ENCODE data around the gene SYNGR4. TPM values are rescaled to one million over a fixed set of nuclear protein-coding genes. Genes with fewer than 3 reads are reported as not detected.

SYNGR4 gene
- total RNA-seq, 1 experiment from 2014 or later: 0.32 TPM

DNA sequence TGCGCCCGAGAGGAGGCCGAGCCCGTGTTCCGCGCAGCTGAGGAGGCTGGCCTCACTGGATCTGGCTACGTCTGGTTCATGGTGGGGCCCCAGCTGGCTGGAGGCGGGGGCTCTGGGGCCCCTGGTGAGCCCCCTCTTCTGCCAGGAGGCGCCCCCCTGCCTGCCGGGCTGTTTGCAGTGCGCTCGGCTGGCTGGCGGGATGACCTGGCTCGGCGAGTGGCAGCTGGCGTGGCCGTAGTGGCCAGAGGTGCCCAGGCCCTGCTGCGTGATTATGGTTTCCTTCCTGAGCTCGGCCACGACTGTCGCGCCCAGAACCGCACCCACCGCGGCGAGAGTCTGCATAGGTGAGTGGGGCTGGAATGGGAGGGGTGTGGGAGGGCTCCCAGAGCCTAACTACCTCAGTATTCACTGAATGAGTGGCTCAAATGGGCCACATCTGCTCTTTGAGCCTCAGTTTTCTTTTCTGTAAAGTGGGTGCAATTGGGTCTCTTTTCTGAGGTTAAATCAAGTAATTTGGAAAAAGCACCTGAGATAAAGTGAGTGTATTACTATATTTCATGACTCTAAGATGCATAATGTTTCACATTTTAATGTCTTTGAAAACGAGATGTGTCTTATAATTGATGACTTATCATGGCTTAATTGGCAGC is 41.0 kb downstream of the SYNGR4 start:
- H3K4me3 Mint-ChIP-seq (ENCODE audit: unreplicated experiment): no peak overlapping the region
- H3K9me3 Mint-ChIP-seq (ENCODE audit: unreplicated experiment): no peaks in the 10 kb centered on the region
- no peak for DNase-seq
- H3K4me1 Mint-ChIP-seq (ENCODE audit: low read depth, unreplicated experiment): peaks cover 17% of the 10 kb centered on the region
- Histone ChIP-seq H3K4me3 (ENCODE audit: low read depth, low read length) (no peak overlapping the region), H3K27me3 (replicated peaks; ENCODE audit: control insufficient read depth, insufficient read depth, low read length) (no peaks in the 10 kb centered on the region), H3K9me3 (no peaks in the 10 kb centered on the region), H3K4me1 (peaks cover 8% of the 10 kb centered on the region; the same call in 1 of the 2 replicates), H3K36me3 (ENCODE audit: control insufficient read depth, insufficient read depth, low read length) (no peaks in the 10 kb centered on the region)
- peak overlapping the region; percentile 84 for H3K27ac Mint-ChIP-seq (ENCODE audit: unreplicated experiment)
- CTCF ChIA-PET: interaction anchor here (2.8 kb wide), 1 partner anchor 14 kb away, joined by 10 read pairs; the partner anchor contains the start of gene KDELR1
- intact Hi-C loops (cut with micrococcal nuclease; ENCODE audit: unreplicated experiment): no loop called here
- H3K36me3 Mint-ChIP-seq (ENCODE audit: insufficient read depth, unreplicated experiment): peaks cover 11% of the 10 kb centered on the region
- POLR2A ChIA-PET: interaction anchor here (0.6 kb wide), 1 partner anchor 88 kb away, joined by 3 read pairs; no protein-coding TSS in a partner anchor
- no peaks in the 10 kb centered on the region for H3K27me3 Mint-ChIP-seq (ENCODE audit: insufficient read depth, unreplicated experiment)
- TF ChIP-seq, protein P1, sequence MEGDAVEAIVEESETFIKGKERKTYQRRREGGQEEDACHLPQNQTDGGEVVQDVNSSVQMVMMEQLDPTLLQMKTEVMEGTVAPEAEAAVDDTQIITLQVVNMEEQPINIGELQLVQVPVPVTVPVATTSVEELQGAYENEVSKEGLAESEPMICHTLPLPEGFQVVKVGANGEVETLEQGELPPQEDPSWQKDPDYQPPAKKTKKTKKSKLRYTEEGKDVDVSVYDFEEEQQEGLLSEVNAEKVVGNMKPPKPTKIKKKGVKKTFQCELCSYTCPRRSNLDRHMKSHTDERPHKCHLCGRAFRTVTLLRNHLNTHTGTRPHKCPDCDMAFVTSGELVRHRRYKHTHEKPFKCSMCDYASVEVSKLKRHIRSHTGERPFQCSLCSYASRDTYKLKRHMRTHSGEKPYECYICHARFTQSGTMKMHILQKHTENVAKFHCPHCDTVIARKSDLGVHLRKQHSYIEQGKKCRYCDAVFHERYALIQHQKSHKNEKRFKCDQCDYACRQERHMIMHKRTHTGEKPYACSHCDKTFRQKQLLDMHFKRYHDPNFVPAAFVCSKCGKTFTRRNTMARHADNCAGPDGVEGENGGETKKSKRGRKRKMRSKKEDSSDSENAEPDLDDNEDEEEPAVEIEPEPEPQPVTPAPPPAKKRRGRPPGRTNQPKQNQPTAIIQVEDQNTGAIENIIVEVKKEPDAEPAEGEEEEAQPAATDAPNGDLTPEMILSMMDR (IDR thresholded peaks at IDR 0.05; ENCODE audit: insufficient read depth in 1 of 2, low read depth in 1 of 2, low read length in 1 of 2, severe bottlenecking in 1 of 2, unreplicated experiment in 1 of 2): no peak
- BruUV-seq (replicated peaks): TSS peak; percentile 85

DNA sequence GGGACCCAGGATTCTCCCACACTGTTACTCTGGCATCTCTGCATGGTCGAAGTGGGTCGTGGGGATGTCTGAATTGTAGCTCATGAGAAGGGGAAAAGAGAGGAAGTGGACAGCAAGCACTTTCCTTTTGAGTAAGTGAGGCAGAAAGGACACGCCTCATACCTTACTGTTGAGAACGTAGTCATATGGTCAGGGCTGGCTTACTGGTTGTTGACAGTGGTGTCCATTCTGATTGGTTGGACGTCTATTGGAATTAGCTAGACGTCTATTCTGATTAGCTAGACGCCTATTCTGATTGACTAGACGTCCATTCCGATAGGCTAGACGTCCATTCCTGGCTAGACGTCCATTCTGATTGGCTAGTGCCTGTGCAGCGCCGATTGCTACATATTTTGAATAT is 41.7 kb downstream of the SYNGR4 start:
- H3K27me3 ChIP-seq (replicated peaks; ENCODE audit: control insufficient read depth, insufficient read depth, low read length): no peaks in the 10 kb centered on the region

DNA sequence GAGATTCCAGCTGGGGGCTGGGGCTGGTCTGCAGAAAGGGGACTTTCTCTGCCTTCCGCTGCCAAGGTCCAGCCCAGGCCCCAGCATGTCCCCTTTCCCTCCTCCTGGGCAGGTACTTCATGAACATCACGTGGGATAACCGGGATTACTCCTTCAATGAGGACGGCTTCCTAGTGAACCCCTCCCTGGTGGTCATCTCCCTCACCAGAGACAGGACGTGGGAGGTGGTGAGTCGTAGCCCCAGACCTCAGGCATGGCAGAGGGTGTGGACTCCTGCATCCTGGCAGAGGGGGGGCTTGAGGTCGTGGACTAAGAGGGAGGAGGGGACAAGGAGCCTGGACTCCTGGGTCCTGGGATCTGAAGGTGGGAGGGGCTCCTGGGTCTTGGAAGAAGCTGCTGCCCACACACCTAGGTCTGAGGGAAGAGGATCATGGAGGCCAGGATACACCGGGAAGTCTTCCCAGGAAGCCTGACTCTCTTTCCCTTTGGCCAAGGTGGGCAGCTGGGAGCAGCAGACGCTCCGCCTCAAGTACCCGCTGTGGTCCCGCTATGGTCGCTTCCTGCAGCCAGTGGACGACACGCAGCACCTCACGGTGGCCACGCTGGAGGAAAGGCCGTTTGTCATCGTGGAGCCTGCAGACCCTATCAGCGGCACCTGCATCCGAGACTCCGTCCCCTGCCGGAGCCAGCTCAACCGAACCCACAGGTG is 49.9 kb downstream of the SYNGR4 start:
- no peaks in the 10 kb centered on the region for H3K27me3 Mint-ChIP-seq (ENCODE audit: insufficient read depth, unreplicated experiment)
- intact Hi-C loops (cut with micrococcal nuclease; ENCODE audit: unreplicated experiment): loop anchor here (2.0 kb wide), 1 partner anchor 15 kb away; no protein-coding TSS in a partner anchor
- POLR2A ChIA-PET: no interaction called here
- CTCF ChIA-PET: interaction anchor here (0.6 to 0.7 kb wide), 4 partner anchors 23 to 88 kb away, joined by 3 to 7 read pairs (median 3); partner anchors contain the start of gene KDELR1
- no peaks in the 10 kb centered on the region; the same call in 1 of the 2 replicates for H3K27me3 ChIP-seq (replicated peaks; ENCODE audit: control insufficient read depth, insufficient read depth, low read length)
- no TSS peak for BruUV-seq (replicated peaks)
- no peaks in the 10 kb centered on the region for H3K9me3 Mint-ChIP-seq (ENCODE audit: unreplicated experiment)
- H3K9me3 ChIP-seq: no peaks in the 10 kb centered on the region
- peak in 1 of 2 experiments; percentile 37 for DNase-seq
- no peaks in the 10 kb centered on the region for H3K4me1 ChIP-seq
- no peak overlapping the region for H3K27ac Mint-ChIP-seq (ENCODE audit: unreplicated experiment)
- no peak overlapping the region for H3K4me3 ChIP-seq (ENCODE audit: low read depth, low read length)
- TF ChIP-seq, protein P1 (IDR thresholded peaks at IDR 0.05; ENCODE audit: insufficient read depth in 1 of 2, low read depth in 1 of 2, low read length in 1 of 2, severe bottlenecking in 1 of 2, unreplicated experiment in 1 of 2): no peak
- no peaks in the 10 kb centered on the region for H3K36me3 ChIP-seq (ENCODE audit: control insufficient read depth, insufficient read depth, low read length)
- peaks cover 12% of the 10 kb centered on the region for H3K36me3 Mint-ChIP-seq (ENCODE audit: insufficient read depth, unreplicated experiment)
- H3K4me1 Mint-ChIP-seq (ENCODE audit: low read depth, unreplicated experiment): peaks cover 6% of the 10 kb centered on the region
- H3K4me3 Mint-ChIP-seq (ENCODE audit: unreplicated experiment): no peak overlapping the region

More for the DNA sequence above, 41.7 kb downstream of the SYNGR4 start:
- Histone ChIP-seq H3K36me3 (ENCODE audit: control insufficient read depth, insufficient read depth, low read length) (no peaks in the 10 kb centered on the region), H3K4me1 (peaks cover 8% of the 10 kb centered on the region; the same call in 1 of the 2 replicates), H3K9me3 (no peaks in the 10 kb centered on the region), H3K4me3 (ENCODE audit: low read depth, low read length) (no peak overlapping the region)
- intact Hi-C loops (cut with micrococcal nuclease; ENCODE audit: unreplicated experiment): no loop called here
- Mint-ChIP-seq H3K4me1 (ENCODE audit: low read depth, unreplicated experiment) (peaks cover 17% of the 10 kb centered on the region), H3K36me3 (ENCODE audit: insufficient read depth, unreplicated experiment) (peaks cover 11% of the 10 kb centered on the region), H3K4me3 (ENCODE audit: unreplicated experiment) (no peak overlapping the region), H3K9me3 (ENCODE audit: unreplicated experiment) (no peaks in the 10 kb centered on the region), H3K27ac (ENCODE audit: unreplicated experiment) (peak overlapping the region; percentile 84), H3K27me3 (ENCODE audit: insufficient read depth, unreplicated experiment) (no peaks in the 10 kb centered on the region)
- DNase-seq: peak; percentile 47 to 58
- POLR2A ChIA-PET: interaction anchor here (0.6 kb wide), 1 partner anchor 87 kb away, joined by 3 read pairs; no protein-coding TSS in a partner anchor
- CTCF ChIA-PET: interaction anchor here (2.8 kb wide), 1 partner anchor 15 kb away, joined by 10 read pairs; the partner anchor contains the start of gene KDELR1
- TF ChIP-seq, protein P1 (IDR thresholded peaks at IDR 0.05; ENCODE audit: insufficient read depth in 1 of 2, low read depth in 1 of 2, low read length in 1 of 2, severe bottlenecking in 1 of 2, unreplicated experiment in 1 of 2): no peak
- no TSS peak for BruUV-seq (replicated peaks)
